Glomerular endothelial cell (primary cell): ENCODE data around the gene TOGARAM2. TPM values are rescaled to one million over a fixed set of nuclear protein-coding genes. Genes with fewer than 3 reads are reported as not detected.

ENCODE experiments used
- DNase-seq: peaks from one replicate; pipeline ENCODE4 v3.0.0-alpha.2; 2011; ENCODE audit warnings: low read depth, low spot score; ENCODE audit errors: extremely low read depth
- total RNA-seq: library from RNA; depleted of rRNA; stranded (reverse); fragments of >200 nt; gene quantifications from 2 replicates; pipeline ENCODE4 v1.2.3, GENCODE V29; 2015

TOGARAM2 gene
- total RNA-seq, 1 donor from 2014 or later, result not detected

GRCh38 chr2:29052807-29053206, 71.7 kb downstream of the TOGARAM2 start:
- no peak for DNase-seq

GRCh38 chr2:29053223-29053622, 72.1 kb downstream of the TOGARAM2 start:
- no peak for DNase-seq

GRCh38 chr2:29053670-29054400, 72.7 kb downstream of the TOGARAM2 start:
- DNase-seq, result no peak

DNA sequence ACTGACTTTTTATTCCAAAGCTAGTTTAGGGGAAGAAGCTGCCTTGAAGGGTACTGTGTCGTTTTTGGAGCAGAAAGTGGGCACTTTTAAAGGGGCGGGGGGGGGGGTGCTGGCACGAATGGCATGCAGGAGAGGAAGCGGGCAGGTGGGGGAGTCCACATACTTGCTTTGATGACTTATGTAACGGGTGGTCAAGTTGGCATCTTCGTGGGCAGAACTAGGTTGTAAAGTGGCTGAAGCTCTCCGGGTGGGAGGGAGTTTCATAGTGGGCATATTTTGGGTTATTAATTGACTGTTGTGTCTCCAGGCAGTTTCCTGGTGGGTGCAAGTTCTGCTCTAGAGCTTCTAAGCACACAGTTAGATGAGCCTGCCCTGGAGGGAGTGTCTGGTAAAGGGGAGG, 73.3 kb downstream of the TOGARAM2 start:
- no peak for DNase-seq

DNA sequence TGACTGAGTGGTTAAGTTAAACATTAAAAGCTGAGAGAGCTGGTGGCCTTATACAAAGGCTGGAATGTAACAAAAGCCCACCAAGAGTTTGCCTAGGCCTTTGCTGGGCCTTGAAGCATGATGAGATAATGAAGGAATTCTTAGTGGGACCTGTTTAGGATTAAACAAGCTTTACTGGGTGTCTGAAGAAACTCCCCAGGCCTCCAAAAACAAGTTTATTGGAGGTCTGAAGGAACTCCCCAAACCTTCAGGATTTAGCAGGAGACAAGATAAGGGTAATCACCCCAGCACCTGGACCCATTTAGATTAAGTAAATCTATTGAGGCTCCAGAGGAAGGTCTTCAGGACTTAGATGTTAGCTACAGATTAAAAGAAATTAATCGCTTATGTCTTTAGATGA, 74.5 kb downstream of the TOGARAM2 start:
- no peak for DNase-seq

GRCh38 chr2:29056452-29056851, 75.4 kb downstream of the TOGARAM2 start:
- no peak for DNase-seq

GRCh38 chr2:29057006-29057405, 75.9 kb downstream of the TOGARAM2 start:
- DNase-seq, result no peak

DNA sequence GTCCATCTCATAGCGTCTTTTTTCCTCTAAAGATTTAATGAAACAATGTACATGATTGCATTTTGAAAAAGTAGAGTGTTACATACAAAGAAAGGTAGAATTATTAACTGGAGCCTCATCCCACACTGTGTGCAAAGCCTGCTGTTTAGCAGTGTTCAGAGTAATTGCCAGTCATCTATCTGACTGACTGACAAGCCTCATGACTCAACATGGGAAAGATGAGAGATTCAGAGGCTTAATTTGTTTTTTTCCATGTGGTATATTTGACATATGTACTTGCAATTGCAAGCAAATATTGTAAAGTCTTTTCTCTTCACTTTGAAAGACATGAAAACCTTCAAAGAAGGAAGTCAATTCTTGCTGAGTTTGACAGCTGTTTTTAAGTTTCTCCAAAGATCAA, 78.5 kb downstream of the TOGARAM2 start:
- DNase-seq, result no peak

- DNase-seq, result no peak
Observed at GRCh38 chr2:29060441-29060840, 79.3 kb downstream of the TOGARAM2 start.

DNA sequence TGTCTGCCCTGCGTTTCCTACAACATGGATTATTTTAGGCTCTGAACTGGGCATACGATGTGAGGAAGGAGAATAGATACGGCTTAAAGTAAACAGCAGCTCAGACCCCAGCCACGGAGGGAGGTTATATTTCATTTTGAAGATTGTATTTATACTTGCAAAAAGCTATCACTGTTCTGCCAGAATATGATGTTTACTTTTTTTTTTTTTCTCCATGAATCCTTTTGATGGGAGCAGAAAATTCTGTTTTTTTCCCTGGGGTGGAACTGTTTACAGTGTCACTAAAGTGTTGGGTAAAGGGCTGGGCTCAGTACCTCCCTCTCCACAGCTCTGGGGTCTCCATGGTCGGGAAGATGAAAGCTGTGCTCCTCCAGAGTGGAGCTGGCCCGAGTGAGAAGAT, 80.1 kb downstream of the TOGARAM2 start:
- no peak for DNase-seq

DNA sequence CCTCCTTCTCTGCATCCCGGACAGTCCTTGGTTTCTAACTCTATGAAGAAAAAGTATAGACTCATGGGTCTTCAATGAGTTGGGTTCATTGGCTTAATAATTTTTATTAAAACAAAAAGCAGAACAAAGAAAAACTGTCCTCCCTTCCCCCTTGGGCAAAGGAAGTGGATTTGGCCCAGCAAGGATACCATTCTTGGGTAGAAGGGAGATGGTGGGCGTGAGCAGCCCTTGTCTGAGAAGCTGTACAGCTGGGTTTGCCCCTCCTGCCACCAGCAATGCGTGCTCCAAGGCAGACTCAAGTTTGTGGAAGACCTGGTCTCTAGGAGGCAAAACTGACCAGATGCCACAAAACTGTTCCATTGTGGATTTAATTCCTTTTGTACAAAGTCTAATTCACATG, 80.5 kb downstream of the TOGARAM2 start:
- DNase-seq, result no peak

- no peak for DNase-seq
Observed at GRCh38 chr2:29062371-29062770, 81.3 kb downstream of the TOGARAM2 start.

DNA sequence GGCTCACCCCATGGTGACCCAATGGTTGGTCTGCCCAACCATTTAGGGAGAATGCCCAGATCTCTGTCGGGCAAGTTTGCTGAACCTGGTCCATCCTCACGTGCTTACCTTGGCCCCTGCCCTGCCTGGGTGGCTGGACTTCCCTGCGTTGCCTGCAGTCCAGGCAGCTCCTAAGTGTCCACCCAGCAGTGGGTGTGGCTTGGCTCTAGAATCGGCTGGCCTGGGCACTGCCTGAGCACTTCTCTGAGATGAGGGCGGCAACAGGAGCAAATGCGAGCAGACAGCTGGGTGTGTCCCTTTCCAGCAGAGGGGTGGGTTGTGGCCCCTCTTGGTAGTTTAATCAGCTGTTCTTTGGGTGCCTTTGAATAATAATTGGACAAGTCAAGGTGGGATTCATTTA, 82.0 kb downstream of the TOGARAM2 start:
- DNase-seq, result no peak

- DNase-seq, result no peak
Observed at GRCh38 chr2:29063646-29064345, 82.7 kb downstream of the TOGARAM2 start.

DNA sequence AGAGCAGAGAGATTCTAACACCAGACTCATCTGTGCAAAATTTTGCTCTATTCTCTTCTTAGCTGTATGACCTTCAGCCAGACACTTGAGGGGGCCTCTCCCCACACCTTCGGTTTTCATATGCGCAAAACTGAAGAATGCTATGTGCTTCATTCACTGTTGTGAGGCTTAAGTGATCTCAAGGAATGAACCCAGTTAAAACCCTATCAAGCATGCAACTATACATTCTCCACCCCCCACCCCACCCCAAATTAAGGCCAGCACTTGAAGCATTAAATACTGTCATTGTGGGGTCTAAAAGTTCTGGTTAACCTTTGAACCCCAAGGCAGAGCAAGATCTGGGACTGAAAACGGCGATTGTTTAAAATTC, 83.2 kb downstream of the TOGARAM2 start:
- DNase-seq, result no peak

DNA sequence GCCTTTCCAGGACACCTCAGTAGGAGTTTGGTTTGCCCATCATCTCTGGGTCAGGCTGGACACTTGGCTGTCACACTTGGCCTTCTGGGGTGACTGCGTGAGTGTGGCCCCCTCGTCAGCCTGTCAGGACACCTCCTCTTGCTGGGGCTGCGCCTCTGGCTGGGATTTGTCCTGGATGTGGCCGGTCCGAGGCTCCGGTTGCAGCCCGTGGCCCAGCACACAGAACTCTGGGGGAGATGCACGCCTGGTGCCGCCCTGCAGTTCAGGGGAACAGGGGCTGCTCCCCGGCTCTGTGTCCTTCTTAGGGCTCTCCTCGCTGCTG, 83.6 kb downstream of the TOGARAM2 start:
- DNase-seq, result no peak

- DNase-seq, result no peak
Observed at GRCh38 chr2:29065068-29065811, 84.1 kb downstream of the TOGARAM2 start.

DNA sequence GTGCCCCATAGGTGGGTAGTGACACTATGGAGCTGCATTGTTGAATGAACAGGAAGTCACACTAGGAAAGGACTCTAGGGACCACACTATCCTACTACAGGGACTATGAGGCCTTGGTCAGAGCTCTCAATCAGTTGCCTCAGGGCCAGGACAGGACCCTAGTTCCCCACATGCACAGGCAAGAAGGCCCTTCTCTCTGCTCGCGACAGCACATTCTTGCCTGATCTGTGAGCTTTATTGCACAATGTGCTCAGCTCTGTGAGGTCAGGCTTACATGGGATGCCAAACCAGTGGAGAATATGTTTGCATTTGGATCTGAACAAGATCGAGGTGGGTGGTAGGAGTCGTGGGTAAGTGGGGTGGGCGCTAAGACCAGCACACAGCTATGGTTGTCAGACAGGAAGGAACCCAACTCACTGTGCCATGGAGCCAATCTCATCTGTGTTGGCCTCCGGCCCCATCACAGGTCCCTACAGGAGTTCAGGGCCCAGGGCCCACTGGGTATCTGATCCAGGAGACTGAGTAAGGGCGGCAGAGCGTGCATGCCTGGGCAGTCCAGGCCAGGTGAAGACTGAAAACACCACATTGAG, 85.3 kb downstream of the TOGARAM2 start:
- no peak for DNase-seq

GRCh38 chr2:29066997-29067605, 86.0 kb downstream of the TOGARAM2 start:
- DNase-seq, result no peak

- DNase-seq, result no peak
Observed at GRCh38 chr2:29068513-29068912, 87.4 kb downstream of the TOGARAM2 start.

DNA sequence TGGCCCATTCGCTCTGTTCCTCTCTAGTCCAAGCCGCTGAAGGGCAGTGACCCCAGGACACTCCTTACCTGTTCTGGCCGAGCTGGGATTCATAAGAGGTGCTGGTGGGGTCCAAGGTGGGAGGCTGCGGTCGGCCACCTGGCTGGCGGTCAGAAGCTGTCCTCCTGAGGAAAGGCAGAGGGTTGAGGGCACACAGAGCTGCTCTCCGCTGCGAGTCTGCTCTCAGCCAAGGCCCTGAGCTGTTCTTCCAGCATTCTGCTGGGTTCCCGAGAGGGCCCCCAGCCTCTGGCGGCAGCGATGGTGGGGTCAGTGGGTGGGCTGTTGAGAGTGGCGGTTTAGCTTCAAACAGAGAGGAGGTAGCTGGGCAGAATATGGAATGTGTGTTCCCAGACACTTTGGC, 89.4 kb downstream of the TOGARAM2 start:
- no peak for DNase-seq
